Colon (tissue), 2 donors: ENCODE data around the gene KRTAP1-5.
"Not testable (repeated sequence)": the region's sequence is repeated elsewhere in the genome, so short reads cannot be mapped to it uniquely, and the experiment has no call there.

Experiments
- FAIRE-seq: peaks from 2 replicates; lab custom pipeline; 2012; peaks lifted over from hg19 to GRCh38; lab: Jason Lieb, UNC
- donor health status: control.
- donor health status: control.

Gene KRTAP1-5

GRCh38 chr17:41026715-41027471 lies at the start of gene KRTAP1-5:
KRTAP1-5 (minus strand) TSS chr17:41027208; CDS start chr17:41027155, 53 bp downstream.
- FAIRE-seq = no peak

- no peak for FAIRE-seq
Measured at GRCh38 chr17:41076788-41077187, 49.8 kb upstream of the KRTAP1-5 start.

- no peak for FAIRE-seq
Measured at GRCh38 chr17:41073676-41074075, 46.7 kb upstream of the KRTAP1-5 start.

- FAIRE-seq = no peak
Measured at GRCh38 chr17:41071606-41072360, 44.8 kb upstream of the KRTAP1-5 start.

- no peak for FAIRE-seq
Measured at GRCh38 chr17:41069031-41069430, 42.0 kb upstream of the KRTAP1-5 start.

GRCh38 chr17:41067281-41067680 lies 40.3 kb upstream of the KRTAP1-5 start:
- no peak for FAIRE-seq

- FAIRE-seq = no peak
Measured at GRCh38 chr17:41065829-41066624, 39.0 kb upstream of the KRTAP1-5 start, which contains the start of gene KRTAP2-4. KRTAP2-4 (minus strand) TSS chr17:41065879; CDS start chr17:41065845, 34 bp downstream.

GRCh38 chr17:41065016-41065689 lies 38.1 kb upstream of the KRTAP1-5 start:
- not testable (repeated sequence) for FAIRE-seq

GRCh38 chr17:41064301-41064700 lies 37.3 kb upstream of the KRTAP1-5 start:
- FAIRE-seq = no peak

GRCh38 chr17:41063449-41063848 lies 36.4 kb upstream of the KRTAP1-5 start:
- no peak for FAIRE-seq

- no peak for FAIRE-seq
Measured at GRCh38 chr17:41061964-41062363, 35.0 kb upstream of the KRTAP1-5 start.

- FAIRE-seq = no peak
Measured at GRCh38 chr17:41060052-41060604, 33.1 kb upstream of the KRTAP1-5 start, which contains the start of gene KRTAP2-3. KRTAP2-3 (minus strand) TSS chr17:41060114; CDS start chr17:41060050, 64 bp downstream.

- not testable (repeated sequence) for FAIRE-seq
Measured at GRCh38 chr17:41059276-41060051, 32.5 kb upstream of the KRTAP1-5 start.

GRCh38 chr17:41058741-41059140 lies 31.7 kb upstream of the KRTAP1-5 start:
- no peak for FAIRE-seq

GRCh38 chr17:41057547-41057946 lies 30.5 kb upstream of the KRTAP1-5 start:
- FAIRE-seq = no peak

- not testable (repeated sequence) for FAIRE-seq
Measured at GRCh38 chr17:41055130-41055529, 28.1 kb upstream of the KRTAP1-5 start, which contains the start of gene KRTAP2-2. KRTAP2-2 (minus strand) TSS chr17:41055230; CDS start chr17:41055211, 19 bp downstream.

GRCh38 chr17:41054556-41054955 lies 27.5 kb upstream of the KRTAP1-5 start:
- FAIRE-seq = not testable (repeated sequence)

- FAIRE-seq = no peak
Measured at GRCh38 chr17:41054025-41054424, 27.0 kb upstream of the KRTAP1-5 start.

GRCh38 chr17:41052566-41052965 lies 25.6 kb upstream of the KRTAP1-5 start:
- no peak for FAIRE-seq

- FAIRE-seq = no peak
Measured at GRCh38 chr17:41049110-41049509, 22.1 kb upstream of the KRTAP1-5 start.
